GM19023 (cell line): ENCODE results near the gene BOD1.

Experiments
- ATAC-seq: cut with Tn5 transposase; IDR thresholded peaks from one replicate; pipeline ENCODE4 v1.9.1; 2021; ENCODE audit warnings: mild to moderate bottlenecking, moderate library complexity; ENCODE audit not compliant: unreplicated experiment

Gene BOD1

GRCh38 chr5:173642191-173642816 lies 25.9 kb upstream of the BOD1 start:
- ATAC-seq: no peak

- ATAC-seq: no peak
These were observed 23.8 kb upstream of the BOD1 start for GRCh38 chr5:173640156-173640804.

- ATAC-seq: no peak
These were observed 21.9 kb upstream of the BOD1 start for GRCh38 chr5:173638126-173639040.

- no peak for ATAC-seq
These were observed 20.9 kb upstream of the BOD1 start for GRCh38 chr5:173637340-173637739.

- no peak for ATAC-seq
These were observed 18.1 kb upstream of the BOD1 start for GRCh38 chr5:173634465-173634983.

GRCh38 chr5:173633304-173633703 lies 16.9 kb upstream of the BOD1 start:
- no peak for ATAC-seq

GRCh38 chr5:173631478-173631877 lies 15.0 kb upstream of the BOD1 start:
- no peak for ATAC-seq

GRCh38 chr5:173630724-173631365 lies 14.4 kb upstream of the BOD1 start:
- no peak for ATAC-seq

- no peak for ATAC-seq
These were observed 13.2 kb upstream of the BOD1 start for GRCh38 chr5:173629628-173630027.

GRCh38 chr5:173628501-173628900 lies 12.1 kb upstream of the BOD1 start:
- no peak for ATAC-seq

- no peak for ATAC-seq
These were observed 11.5 kb upstream of the BOD1 start for GRCh38 chr5:173627860-173628392.

- ATAC-seq: no peak
These were observed 10.8 kb upstream of the BOD1 start for GRCh38 chr5:173627271-173627670.

- no peak for ATAC-seq
These were observed 10.0 kb upstream of the BOD1 start for GRCh38 chr5:173626505-173626820.

GRCh38 chr5:173625673-173626504 lies 9.4 kb upstream of the BOD1 start:
- ATAC-seq: peak; percentile 77

- ATAC-seq: no peak
These were observed 8.8 kb upstream of the BOD1 start for GRCh38 chr5:173625261-173625660.

GRCh38 chr5:173624282-173624681 lies 7.8 kb upstream of the BOD1 start:
- no peak for ATAC-seq

GRCh38 chr5:173623789-173624188 lies 7.3 kb upstream of the BOD1 start:
- no peak for ATAC-seq

GRCh38 chr5:173623296-173623771 lies 6.9 kb upstream of the BOD1 start:
- ATAC-seq: no peak

- no peak for ATAC-seq
These were observed 6.0 kb upstream of the BOD1 start for GRCh38 chr5:173622183-173623047.
